Peyer's patch (tissue), 4 donors: Measurements from ENCODE around the gene GOLGB1.

Experiments
- POLR2A ChIP-seq, 2 donors: fragments of 450-650 bp; IDR thresholded peaks; one replicate each; pipeline ENCODE4 v1.5.1; 2017; ENCODE audit warnings: antibody characterized with exemption in 2 of 2, mild to moderate bottlenecking in 2 of 2, moderate library complexity in 2 of 2
- TF ChIP-seq, protein P1 (sequence below), 6 experiments: fragments of 450-650 bp in 4 of 6; fragments of 200-600 bp in 2 of 6; sonication (generic) in 1 of 6; IDR thresholded peaks; one replicate each; pipeline ENCODE4 v1.5.1; 2017 to 2019; ENCODE audit warnings: antibody characterized with exemption in 6 of 6, mild to moderate bottlenecking in 3 of 6, moderate library complexity in 1 of 6

DNA sequence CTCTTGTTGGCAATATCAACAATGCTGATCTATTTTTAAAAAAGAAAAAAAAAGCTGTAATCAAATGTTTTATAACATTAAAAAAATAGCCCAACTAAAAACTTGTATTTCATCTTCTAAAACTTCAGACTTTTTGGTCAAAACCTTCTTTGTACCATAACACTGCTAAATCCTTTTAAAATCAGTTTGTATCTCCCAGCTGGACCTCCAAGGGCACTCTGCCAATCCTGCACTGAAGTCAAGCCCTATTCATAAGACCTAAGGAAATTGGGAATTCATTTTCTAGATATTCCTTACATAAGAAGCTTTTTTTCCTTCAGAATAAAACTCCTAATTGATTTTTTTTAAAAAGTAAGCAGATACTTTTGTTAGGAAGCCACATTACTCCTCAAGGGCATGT lies 50.6 kb downstream of the GOLGB1 start:
- TF ChIP-seq POLR2A (IDR thresholded peaks at IDR 0.05), result no peak
- TF ChIP-seq, protein P1, sequence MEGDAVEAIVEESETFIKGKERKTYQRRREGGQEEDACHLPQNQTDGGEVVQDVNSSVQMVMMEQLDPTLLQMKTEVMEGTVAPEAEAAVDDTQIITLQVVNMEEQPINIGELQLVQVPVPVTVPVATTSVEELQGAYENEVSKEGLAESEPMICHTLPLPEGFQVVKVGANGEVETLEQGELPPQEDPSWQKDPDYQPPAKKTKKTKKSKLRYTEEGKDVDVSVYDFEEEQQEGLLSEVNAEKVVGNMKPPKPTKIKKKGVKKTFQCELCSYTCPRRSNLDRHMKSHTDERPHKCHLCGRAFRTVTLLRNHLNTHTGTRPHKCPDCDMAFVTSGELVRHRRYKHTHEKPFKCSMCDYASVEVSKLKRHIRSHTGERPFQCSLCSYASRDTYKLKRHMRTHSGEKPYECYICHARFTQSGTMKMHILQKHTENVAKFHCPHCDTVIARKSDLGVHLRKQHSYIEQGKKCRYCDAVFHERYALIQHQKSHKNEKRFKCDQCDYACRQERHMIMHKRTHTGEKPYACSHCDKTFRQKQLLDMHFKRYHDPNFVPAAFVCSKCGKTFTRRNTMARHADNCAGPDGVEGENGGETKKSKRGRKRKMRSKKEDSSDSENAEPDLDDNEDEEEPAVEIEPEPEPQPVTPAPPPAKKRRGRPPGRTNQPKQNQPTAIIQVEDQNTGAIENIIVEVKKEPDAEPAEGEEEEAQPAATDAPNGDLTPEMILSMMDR (IDR thresholded peaks at IDR 0.05), result no peak
